DND-41 (cell line): ENCODE results near the gene NYNRIN.

ENCODE experiments used
- EZH2 ChIP-seq: IDR thresholded peaks from 3 replicates; pipeline ENCODE4 v1.6.1; 2012; ENCODE audit warnings: borderline replicate concordance, low read depth, mild to moderate bottlenecking, moderate library complexity, low read length, inconsistent platforms; ENCODE audit not compliant: severe bottlenecking
- TF ChIP-seq, protein P1 (sequence below): IDR thresholded peaks from 2 replicates; pipeline ENCODE4 v1.5.1; 2012; ENCODE audit warnings: borderline replicate concordance, low read length, moderate library complexity, mild to moderate bottlenecking; ENCODE audit not compliant: poor library complexity, severe bottlenecking; ENCODE audit errors: extremely low read depth

DNA sequence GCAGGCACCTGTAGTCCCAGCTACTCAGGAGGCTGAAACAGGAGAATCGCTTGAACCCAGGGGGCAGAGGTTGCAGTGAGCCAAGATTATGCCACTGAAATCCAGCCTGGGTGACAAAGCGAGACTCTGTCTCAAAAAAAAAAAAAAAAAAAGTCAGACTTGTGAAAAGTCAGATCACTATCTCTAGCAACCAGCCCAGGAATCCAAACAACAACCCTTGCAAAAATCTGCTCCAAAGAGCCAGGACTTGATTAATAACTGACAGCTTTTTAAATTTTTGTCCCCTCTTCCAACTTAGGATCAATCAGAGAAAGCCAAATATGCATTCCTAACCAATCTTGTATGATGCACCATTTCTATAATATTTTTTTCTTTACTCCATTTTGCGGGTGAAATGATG is 38.5 kb upstream of the NYNRIN start:
- no peak for TF ChIP-seq EZH2
- TF ChIP-seq, protein P1, sequence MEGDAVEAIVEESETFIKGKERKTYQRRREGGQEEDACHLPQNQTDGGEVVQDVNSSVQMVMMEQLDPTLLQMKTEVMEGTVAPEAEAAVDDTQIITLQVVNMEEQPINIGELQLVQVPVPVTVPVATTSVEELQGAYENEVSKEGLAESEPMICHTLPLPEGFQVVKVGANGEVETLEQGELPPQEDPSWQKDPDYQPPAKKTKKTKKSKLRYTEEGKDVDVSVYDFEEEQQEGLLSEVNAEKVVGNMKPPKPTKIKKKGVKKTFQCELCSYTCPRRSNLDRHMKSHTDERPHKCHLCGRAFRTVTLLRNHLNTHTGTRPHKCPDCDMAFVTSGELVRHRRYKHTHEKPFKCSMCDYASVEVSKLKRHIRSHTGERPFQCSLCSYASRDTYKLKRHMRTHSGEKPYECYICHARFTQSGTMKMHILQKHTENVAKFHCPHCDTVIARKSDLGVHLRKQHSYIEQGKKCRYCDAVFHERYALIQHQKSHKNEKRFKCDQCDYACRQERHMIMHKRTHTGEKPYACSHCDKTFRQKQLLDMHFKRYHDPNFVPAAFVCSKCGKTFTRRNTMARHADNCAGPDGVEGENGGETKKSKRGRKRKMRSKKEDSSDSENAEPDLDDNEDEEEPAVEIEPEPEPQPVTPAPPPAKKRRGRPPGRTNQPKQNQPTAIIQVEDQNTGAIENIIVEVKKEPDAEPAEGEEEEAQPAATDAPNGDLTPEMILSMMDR: no peak
